Measurements from ENCODE around the gene KLK6. TPM values are rescaled to one million over a fixed set of nuclear protein-coding genes. Genes with fewer than 3 reads are reported as not detected.

The KLK6 gene
- polyA plus RNA-seq, 1 of the 3 experiments (the other 2 are of a cell fraction), result not detected

GRCh38 chr19:50975766-50976165, 6.4 kb upstream of the KLK6 start:
- Histone ChIP-seq H3K9me3 (no peaks in the 10 kb centered on the region), H3K27me3 (ENCODE audit: insufficient read depth) (peaks cover 16% of the 10 kb centered on the region; the same call in 1 of the 2 replicates), H3K9ac (no peak overlapping the region), H3K79me2 (ENCODE audit: insufficient read depth) (no peaks in the 10 kb centered on the region), H3K36me3 (replicated peaks in 1 of 2; ENCODE audit: control insufficient read depth in 1 of 2, insufficient read depth in 2 of 2, low read length in 1 of 2) (no peaks in the 10 kb centered on the region), H3K4me2 (no peak overlapping the region), H4K20me1 (ENCODE audit: insufficient read depth) (no peaks in the 10 kb centered on the region), H2AFZ (ENCODE audit: low read depth) (no peak overlapping the region), H3K4me3 (ENCODE audit: low read depth in 2 of 2, low read length in 1 of 2) (no peak overlapping the region), H3K9me2 (no peaks in the 10 kb centered on the region), H3K27ac (ENCODE audit: low read depth in 2 of 2, low read length in 1 of 2) (no peak overlapping the region), H3F3A (replicated peaks; ENCODE audit: insufficient read depth) (no peaks in the 10 kb centered on the region), H3K4me1 (ENCODE audit: control insufficient read depth in 1 of 2, insufficient read depth in 2 of 2, low read depth in 1 of 2, low read length in 1 of 2) (no peaks in the 10 kb centered on the region)
- ChIA-PET CTCF (no interaction called here), POLR2A (no interaction called here)
- 3% methylated on average over 8 of the region's 8 CpGs for WGBS (ENCODE audit: low lambda C conversion rate)
- TF ChIP-seq RCOR1 (IDR thresholded peaks at IDR 0.05; ENCODE audit: low read length) (no peak), CHD2 (IDR thresholded peaks at IDR 0.05; ENCODE audit: low read length, partially characterized antibody) (no peak), MAX (IDR thresholded peaks at IDR 0.05; ENCODE audit: low read depth) (no peak), SIN3A (IDR thresholded peaks at IDR 0.05; ENCODE audit: borderline replicate concordance, low read depth, low read length) (no peak), TEAD4 (IDR thresholded peaks at IDR 0.05; ENCODE audit: borderline replicate concordance, insufficient read depth) (no peak), NRF1 (IDR thresholded peaks at IDR 0.05; ENCODE audit: low read depth, low read length) (no peak), EP300 (IDR thresholded peaks at IDR 0.05; ENCODE audit: borderline replicate concordance in 1 of 2, low read depth in 1 of 2, low read length in 1 of 2) (no peak), GATA2 (CRISPR knock-in tag; IDR thresholded peaks at IDR 0.05) (no peak), RAD21 (IDR thresholded peaks at IDR 0.05; ENCODE audit: low read length) (no peak), MXI1 (IDR thresholded peaks at IDR 0.05; ENCODE audit: low read depth, low read length) (no peak), TCF12 (IDR thresholded peaks at IDR 0.05) (no peak)
- TF ChIP-seq, protein P1, sequence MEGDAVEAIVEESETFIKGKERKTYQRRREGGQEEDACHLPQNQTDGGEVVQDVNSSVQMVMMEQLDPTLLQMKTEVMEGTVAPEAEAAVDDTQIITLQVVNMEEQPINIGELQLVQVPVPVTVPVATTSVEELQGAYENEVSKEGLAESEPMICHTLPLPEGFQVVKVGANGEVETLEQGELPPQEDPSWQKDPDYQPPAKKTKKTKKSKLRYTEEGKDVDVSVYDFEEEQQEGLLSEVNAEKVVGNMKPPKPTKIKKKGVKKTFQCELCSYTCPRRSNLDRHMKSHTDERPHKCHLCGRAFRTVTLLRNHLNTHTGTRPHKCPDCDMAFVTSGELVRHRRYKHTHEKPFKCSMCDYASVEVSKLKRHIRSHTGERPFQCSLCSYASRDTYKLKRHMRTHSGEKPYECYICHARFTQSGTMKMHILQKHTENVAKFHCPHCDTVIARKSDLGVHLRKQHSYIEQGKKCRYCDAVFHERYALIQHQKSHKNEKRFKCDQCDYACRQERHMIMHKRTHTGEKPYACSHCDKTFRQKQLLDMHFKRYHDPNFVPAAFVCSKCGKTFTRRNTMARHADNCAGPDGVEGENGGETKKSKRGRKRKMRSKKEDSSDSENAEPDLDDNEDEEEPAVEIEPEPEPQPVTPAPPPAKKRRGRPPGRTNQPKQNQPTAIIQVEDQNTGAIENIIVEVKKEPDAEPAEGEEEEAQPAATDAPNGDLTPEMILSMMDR (IDR thresholded peaks at IDR 0.05), result no peak
- no peak for DNase-seq

DNA sequence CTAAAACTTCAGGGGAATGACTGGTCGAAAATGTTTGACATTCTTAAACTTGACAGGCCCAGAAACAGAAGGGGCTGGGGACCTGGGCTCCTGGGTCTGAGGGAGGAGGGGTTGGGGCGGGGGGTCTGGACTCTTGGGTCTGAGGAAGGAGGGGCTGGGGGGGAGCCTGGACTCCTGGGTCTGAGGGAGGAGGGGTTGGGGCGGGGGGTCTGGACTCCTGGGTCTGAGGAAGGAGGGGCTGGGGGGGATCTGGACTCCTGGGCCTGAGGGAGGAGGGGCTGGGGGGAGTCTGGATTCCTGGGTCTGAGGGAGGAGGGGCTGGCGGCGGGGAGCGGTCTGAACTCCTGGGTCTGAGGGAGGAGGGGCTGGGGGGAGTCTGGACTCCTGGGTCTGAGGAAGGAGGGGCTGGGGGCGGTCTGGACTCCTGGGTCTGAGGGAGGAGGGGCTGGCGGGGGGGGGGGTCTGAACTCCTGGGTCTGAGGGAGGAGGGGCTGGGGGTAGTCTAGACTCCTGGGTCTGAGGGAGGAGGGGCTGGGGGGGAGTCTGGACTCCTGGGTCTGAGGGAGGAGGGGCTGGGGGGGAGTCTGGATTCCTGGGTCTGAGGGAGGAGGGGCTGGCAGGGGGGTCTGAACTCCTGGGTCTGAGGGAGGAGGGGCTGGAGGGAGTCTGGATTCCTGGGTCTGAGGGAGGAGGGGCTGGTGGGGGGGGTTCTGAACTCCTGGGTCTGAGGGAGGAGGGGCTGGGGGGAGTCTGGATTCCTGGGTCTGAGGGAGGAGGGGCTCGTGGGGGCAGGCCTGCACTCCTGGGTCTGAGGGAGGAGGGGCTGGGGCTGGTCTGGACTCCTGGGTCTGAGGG, 5.5 kb upstream of the KLK6 start:
- Histone ChIP-seq H3F3A (replicated peaks; ENCODE audit: insufficient read depth) (no peaks in the 10 kb centered on the region), H3K79me2 (ENCODE audit: insufficient read depth) (no peaks in the 10 kb centered on the region), H4K20me1 (ENCODE audit: insufficient read depth) (no peaks in the 10 kb centered on the region), H3K4me2 (no peak overlapping the region), H3K9ac (no peak overlapping the region), H3K9me3 (no peaks in the 10 kb centered on the region), H3K4me1 (ENCODE audit: control insufficient read depth in 1 of 2, insufficient read depth in 2 of 2, low read depth in 1 of 2, low read length in 1 of 2) (no peaks in the 10 kb centered on the region), H3K9me2 (no peaks in the 10 kb centered on the region), H2AFZ (ENCODE audit: low read depth) (no peak overlapping the region), H3K36me3 (replicated peaks in 1 of 2; ENCODE audit: control insufficient read depth in 1 of 2, insufficient read depth in 2 of 2, low read length in 1 of 2) (no peaks in the 10 kb centered on the region), H3K27me3 (ENCODE audit: insufficient read depth) (peaks cover 21% of the 10 kb centered on the region; the same call in 1 of the 2 replicates), H3K27ac (ENCODE audit: low read depth in 2 of 2, low read length in 1 of 2) (no peak overlapping the region), H3K4me3 (ENCODE audit: low read depth in 2 of 2, low read length in 1 of 2) (no peak overlapping the region)
- CTCF ChIA-PET, result no interaction called here
- POLR2A ChIA-PET, result no interaction called here
- DNase-seq, result no peak
- 10% methylated on average over 5 of the region's 9 CpGs for WGBS (ENCODE audit: low lambda C conversion rate)
- no peak for TF ChIP-seq USF1 (IDR thresholded peaks at IDR 0.05; ENCODE audit: borderline replicate concordance, low read depth)
- TF ChIP-seq NFIC (IDR thresholded peaks at IDR 0.05; ENCODE audit: borderline replicate concordance), result no peak
- TF ChIP-seq USF2 (IDR thresholded peaks at IDR 0.05; ENCODE audit: borderline replicate concordance, low read depth, low read length), result no peak
- no peak for TF ChIP-seq NRF1 (IDR thresholded peaks at IDR 0.05; ENCODE audit: low read depth, low read length)
- TF ChIP-seq EZH2phosphoT487 (IDR thresholded peaks at IDR 0.05; ENCODE audit: borderline replicate concordance, low read depth), result no peak
- no peak for TF ChIP-seq TEAD4 (IDR thresholded peaks at IDR 0.05; ENCODE audit: borderline replicate concordance, insufficient read depth)
- TF ChIP-seq, protein P1 (IDR thresholded peaks at IDR 0.05), result no peak
- TF ChIP-seq GATA2 (CRISPR knock-in tag; IDR thresholded peaks at IDR 0.05), result no peak
- no peak for TF ChIP-seq MAX (IDR thresholded peaks at IDR 0.05; ENCODE audit: low read depth)
- no peak for TF ChIP-seq EP300 (IDR thresholded peaks at IDR 0.05; ENCODE audit: borderline replicate concordance in 1 of 2, low read depth in 1 of 2, low read length in 1 of 2)
- TF ChIP-seq PBX3 (IDR thresholded peaks at IDR 0.05), result no peak

Measured in SK-N-SH (cell line).